ENCODE measurements around the gene CCL13.

DNA sequence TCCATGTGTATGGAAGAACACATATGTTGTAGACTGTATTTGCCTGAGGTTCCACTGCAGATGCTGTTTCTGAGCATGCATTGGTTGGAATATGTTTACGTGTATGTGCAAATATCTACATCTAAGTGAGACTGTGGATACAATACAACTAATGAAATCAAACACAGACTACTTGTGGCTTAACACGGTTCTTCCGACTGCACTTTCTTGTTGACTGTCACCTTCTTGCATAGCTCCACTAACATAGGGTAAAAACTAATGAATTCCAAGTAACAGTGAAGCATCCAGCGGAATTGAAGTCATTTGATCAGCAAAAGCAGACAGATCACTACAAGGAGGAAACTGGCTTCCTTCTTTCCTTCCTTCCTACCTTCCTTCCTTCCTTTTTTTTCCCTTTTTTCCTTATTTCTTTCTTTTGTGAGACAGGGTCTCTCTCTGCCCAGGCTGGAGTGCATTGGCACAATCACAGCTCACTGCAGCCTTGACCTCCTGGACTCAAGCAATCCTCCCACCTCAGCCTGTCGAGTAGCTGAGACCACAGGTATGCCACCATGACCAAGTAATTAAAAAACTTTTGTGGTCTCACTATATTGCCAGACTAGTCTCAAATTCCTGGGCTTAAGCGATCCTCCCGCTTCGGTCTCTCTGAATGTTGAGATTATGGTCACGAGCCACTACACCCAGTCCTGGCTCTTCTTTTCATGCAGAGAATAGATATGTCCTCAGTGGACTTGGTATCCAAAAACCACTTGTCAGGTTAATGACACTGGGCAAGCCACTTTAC is 28.7 kb downstream of the CCL13 start:
- TF ChIP-seq, protein P1, sequence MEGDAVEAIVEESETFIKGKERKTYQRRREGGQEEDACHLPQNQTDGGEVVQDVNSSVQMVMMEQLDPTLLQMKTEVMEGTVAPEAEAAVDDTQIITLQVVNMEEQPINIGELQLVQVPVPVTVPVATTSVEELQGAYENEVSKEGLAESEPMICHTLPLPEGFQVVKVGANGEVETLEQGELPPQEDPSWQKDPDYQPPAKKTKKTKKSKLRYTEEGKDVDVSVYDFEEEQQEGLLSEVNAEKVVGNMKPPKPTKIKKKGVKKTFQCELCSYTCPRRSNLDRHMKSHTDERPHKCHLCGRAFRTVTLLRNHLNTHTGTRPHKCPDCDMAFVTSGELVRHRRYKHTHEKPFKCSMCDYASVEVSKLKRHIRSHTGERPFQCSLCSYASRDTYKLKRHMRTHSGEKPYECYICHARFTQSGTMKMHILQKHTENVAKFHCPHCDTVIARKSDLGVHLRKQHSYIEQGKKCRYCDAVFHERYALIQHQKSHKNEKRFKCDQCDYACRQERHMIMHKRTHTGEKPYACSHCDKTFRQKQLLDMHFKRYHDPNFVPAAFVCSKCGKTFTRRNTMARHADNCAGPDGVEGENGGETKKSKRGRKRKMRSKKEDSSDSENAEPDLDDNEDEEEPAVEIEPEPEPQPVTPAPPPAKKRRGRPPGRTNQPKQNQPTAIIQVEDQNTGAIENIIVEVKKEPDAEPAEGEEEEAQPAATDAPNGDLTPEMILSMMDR (IDR thresholded peaks at IDR 0.05; ENCODE audit: low read depth, low read length): no peak
- no peak for TF ChIP-seq POLR2A (IDR thresholded peaks at IDR 0.05; ENCODE audit: extremely low read depth, insufficient read length)
